ENCODE results near the gene SCYL1.
"Not testable (repeated sequence)": the region's sequence is repeated elsewhere in the genome, so short reads cannot be mapped to it uniquely, and the experiment has no call there.

Gene SCYL1

GRCh38 chr11:65504674-65505465 is 20.0 kb upstream of the SCYL1 start:
- no peak for DNase-seq (ENCODE audit: extremely low spot score, insufficient read length, low read depth)
- no peak for FAIRE-seq

GRCh38 chr11:65505466-65506289 is 19.2 kb upstream of the SCYL1 start:
- FAIRE-seq (no peak), DNase-seq (ENCODE audit: extremely low spot score, insufficient read length, low read depth) (no peak)

- FAIRE-seq (no peak), DNase-seq (ENCODE audit: extremely low spot score, insufficient read length, low read depth) (no peak)
Observed at GRCh38 chr11:65506290-65506771, 18.6 kb upstream of the SCYL1 start.

- FAIRE-seq (peak; percentile 35), DNase-seq (ENCODE audit: extremely low spot score, insufficient read length, low read depth) (no peak)
Observed at GRCh38 chr11:65506772-65507505, 17.9 kb upstream of the SCYL1 start.

GRCh38 chr11:65512311-65512710 is 12.6 kb upstream of the SCYL1 start:
- FAIRE-seq; DNase-seq (ENCODE audit: extremely low spot score, insufficient read length, low read depth): not testable (repeated sequence)

GRCh38 chr11:65516135-65516968 is 8.5 kb upstream of the SCYL1 start:
- no peak for FAIRE-seq
- no peak for DNase-seq (ENCODE audit: extremely low spot score, insufficient read length, low read depth)

GRCh38 chr11:65518941-65519549 is 5.8 kb upstream of the SCYL1 start:
- FAIRE-seq; DNase-seq (ENCODE audit: extremely low spot score, insufficient read length, low read depth): not testable (repeated sequence)

GRCh38 chr11:65521777-65522521 is 2.9 kb upstream of the SCYL1 start:
- FAIRE-seq; DNase-seq (ENCODE audit: extremely low spot score, insufficient read length, low read depth): not testable (repeated sequence)

- peak; percentile 54 for FAIRE-seq
- not testable (repeated sequence) for DNase-seq (ENCODE audit: extremely low spot score, insufficient read length, low read depth)
Observed at GRCh38 chr11:65522718-65523630, 1.9 kb upstream of the SCYL1 start.

- FAIRE-seq; DNase-seq (ENCODE audit: extremely low spot score, insufficient read length, low read depth): not testable (repeated sequence)
Observed at GRCh38 chr11:65523631-65523968, 1.3 kb upstream of the SCYL1 start.

- FAIRE-seq (no peak), DNase-seq (ENCODE audit: extremely low spot score, insufficient read length, low read depth) (no peak)
Observed at GRCh38 chr11:65524014-65524740, 706 bp upstream of the SCYL1 start.

GRCh38 chr11:65525546-65526480 is 930 bp downstream of the SCYL1 start:
- FAIRE-seq (no peak), DNase-seq (ENCODE audit: extremely low spot score, insufficient read length, low read depth) (no peak)

- DNase-seq (ENCODE audit: extremely low spot score, insufficient read length, low read depth) (no peak), FAIRE-seq (no peak)
Observed at GRCh38 chr11:65526744-65527143, 1.9 kb downstream of the SCYL1 start.

GRCh38 chr11:65528819-65529350 is 4.0 kb downstream of the SCYL1 start:
- no peak for DNase-seq (ENCODE audit: extremely low spot score, insufficient read length, low read depth)
- no peak for FAIRE-seq

- FAIRE-seq, result no peak
- DNase-seq (ENCODE audit: extremely low spot score, insufficient read length, low read depth), result no peak
Observed at GRCh38 chr11:65529475-65530156, 4.7 kb downstream of the SCYL1 start.
